Suprapubic skin (tissue), 4 donors: Measurements from ENCODE around the gene MAPRE2. TPM values are rescaled to one million over a fixed set of nuclear protein-coding genes. Genes with fewer than 3 reads are reported as not detected.

Experiments used
- DNase-seq, 2 donors: peaks; one replicate each; pipeline ENCODE4 v3.0.0-alpha.2; 2019; ENCODE audit warnings: low spot score in 2 of 2
- H3K27ac ChIP-seq: fragments of 200-600 bp; sonication (generic); one replicate; pipeline ENCODE4 v1.5.1; 2019
- H3K27me3 ChIP-seq: fragments of 200-600 bp; sonication (generic); one replicate; pipeline ENCODE4 v1.5.1; 2019
- H3K36me3 ChIP-seq: fragments of 200-600 bp; sonication (generic); one replicate; pipeline ENCODE4 v1.5.1; 2019
- H3K4me1 ChIP-seq: fragments of 200-600 bp; sonication (generic); one replicate; pipeline ENCODE4 v1.5.1; 2019
- H3K4me3 ChIP-seq: fragments of 200-600 bp; sonication (generic); one replicate; pipeline ENCODE4 v1.5.1; 2019; ENCODE audit warnings: mild to moderate bottlenecking
- H3K9me3 ChIP-seq: fragments of 200-600 bp; sonication (generic); one replicate; pipeline ENCODE4 v1.5.1; 2019
- CTCF ChIP-seq, 2 donors: fragments of 200-600 bp in 1 of 2; fragments of 450-650 bp in 1 of 2; sonication (generic) in 1 of 2; IDR thresholded peaks; one replicate each; pipeline ENCODE4 v1.5.1; 2016 to 2019; ENCODE audit warnings: antibody characterized with exemption in 2 of 2, mild to moderate bottlenecking in 1 of 2, moderate library complexity in 1 of 2
- EP300 ChIP-seq: sonication (generic); formaldehyde crosslinking; IDR thresholded peaks from one replicate; pipeline ENCODE4 v1.6.1; 2017; ENCODE audit warnings: antibody characterized with exemption
- POLR2A ChIP-seq, 2 donors: fragments of 450-650 bp; IDR thresholded peaks; one replicate each; pipeline ENCODE4 v1.6.1; 2017; ENCODE audit warnings: antibody characterized with exemption in 2 of 2, mild to moderate bottlenecking in 2 of 2, moderate library complexity in 2 of 2
- POLR2AphosphoS5 ChIP-seq, 3 donors: sonication (generic); formaldehyde crosslinking; IDR thresholded peaks; one replicate each; pipeline ENCODE4 v1.6.1; 2017; ENCODE audit warnings: antibody characterized with exemption in 3 of 3
- WGBS: methylation state at CpG from one replicate; pipeline ENCODE4 v1.1.5; 2018; 5-methylcytosine and 5-hydroxymethylcytosine counted together
- total RNA-seq, 4 donors: library from RNA; depleted of rRNA; stranded (reverse); fragments of >200 nt; gene quantifications; one replicate each; pipeline ENCODE4 v1.1.0, GENCODE V29; 2016

The MAPRE2 gene
- total RNA-seq, 4 donors from 2014 or later: 29.9 to 51.2 (median 37.2) TPM

GRCh38 chr18:35131387-35132020 lies 90.3 kb downstream of the MAPRE2 start:
- 79% methylated on average over 8 of the region's 8 CpGs for WGBS
- Histone ChIP-seq H3K36me3 (peaks cover 33% of the 10 kb centered on the region), H3K9me3 (no peaks in the 10 kb centered on the region), H3K4me3 (no peak overlapping the region), H3K4me1 (no peaks in the 10 kb centered on the region), H3K27ac (no peak overlapping the region), H3K27me3 (no peaks in the 10 kb centered on the region)
- no peak for TF ChIP-seq POLR2AphosphoS5 (IDR thresholded peaks at IDR 0.05)
- TF ChIP-seq CTCF (IDR thresholded peaks at IDR 0.05): no peak
- TF ChIP-seq POLR2A (IDR thresholded peaks at IDR 0.05): no peak
- TF ChIP-seq EP300: no peak
- no peak for DNase-seq

GRCh38 chr18:35132021-35132902 lies 91.0 kb downstream of the MAPRE2 start:
- no peaks in the 10 kb centered on the region for H3K4me1 ChIP-seq
- H3K27me3 ChIP-seq: no peaks in the 10 kb centered on the region
- no peak for DNase-seq
- TF ChIP-seq EP300 (no peak), POLR2A (IDR thresholded peaks at IDR 0.05) (no peak), POLR2AphosphoS5 (IDR thresholded peaks at IDR 0.05) (no peak), CTCF (IDR thresholded peaks at IDR 0.05) (no peak)
- H3K36me3 ChIP-seq: peaks cover 28% of the 10 kb centered on the region
- H3K27ac ChIP-seq: no peak overlapping the region
- WGBS: 68% methylated on average over 10 of the region's 10 CpGs
- no peak overlapping the region for H3K4me3 ChIP-seq
- H3K9me3 ChIP-seq: no peaks in the 10 kb centered on the region

GRCh38 chr18:35134190-35134730 lies 93.0 kb downstream of the MAPRE2 start:
- no peaks in the 10 kb centered on the region for H3K27me3 ChIP-seq
- TF ChIP-seq CTCF (IDR thresholded peaks at IDR 0.05): no peak
- no peak for TF ChIP-seq POLR2A (IDR thresholded peaks at IDR 0.05)
- TF ChIP-seq EP300: no peak
- TF ChIP-seq POLR2AphosphoS5 (IDR thresholded peaks at IDR 0.05): no peak
- no peaks in the 10 kb centered on the region for H3K9me3 ChIP-seq
- no peak for DNase-seq
- no peaks in the 10 kb centered on the region for H3K4me1 ChIP-seq
- 92% methylated on average over 6 of the region's 6 CpGs for WGBS
- no peak overlapping the region for H3K27ac ChIP-seq
- H3K36me3 ChIP-seq: peaks cover 30% of the 10 kb centered on the region
- H3K4me3 ChIP-seq: no peak overlapping the region

GRCh38 chr18:35134791-35135531 lies 93.7 kb downstream of the MAPRE2 start:
- Histone ChIP-seq H3K4me3 (no peak overlapping the region), H3K4me1 (no peaks in the 10 kb centered on the region), H3K36me3 (peaks cover 31% of the 10 kb centered on the region), H3K27ac (no peak overlapping the region), H3K27me3 (no peaks in the 10 kb centered on the region), H3K9me3 (no peaks in the 10 kb centered on the region)
- no peak for TF ChIP-seq POLR2AphosphoS5 (IDR thresholded peaks at IDR 0.05)
- no peak for TF ChIP-seq POLR2A (IDR thresholded peaks at IDR 0.05)
- TF ChIP-seq EP300: no peak
- no peak for TF ChIP-seq CTCF (IDR thresholded peaks at IDR 0.05)
- 92% methylated on average over 4 of the region's 4 CpGs for WGBS
- DNase-seq: no peak
